ENCODE measurements around the gene NDUFS7. TPM values are rescaled to one million over a fixed set of nuclear protein-coding genes. Genes with fewer than 3 reads are reported as not detected.

Gene NDUFS7
- total and polyA plus RNA-seq, 9 donors: 67.7 to 106 (median 89.2) TPM

GRCh38 chr19:1431759-1432506 is 48.2 kb downstream of the NDUFS7 start:
- DNase-seq: no peak
- Histone ChIP-seq H3K4me1 (ENCODE audit: control insufficient read depth, insufficient read depth, low read length) (no peaks in the 10 kb centered on the region), H3K27ac (ENCODE audit: low read length) (no peak overlapping the region), H3K9me3 (replicated peaks; ENCODE audit: control insufficient read depth, low read depth, low read length) (no peaks in the 10 kb centered on the region), H3K27me3 (ENCODE audit: control insufficient read depth, insufficient read depth, low read length) (no peaks in the 10 kb centered on the region), H3K36me3 (ENCODE audit: control insufficient read depth, insufficient read depth, low read length) (peaks cover 79% of the 10 kb centered on the region), H3K4me3 (ENCODE audit: low read length) (no peak overlapping the region)
- WGBS (ENCODE audit: insufficient coverage): 84% methylated on average over 22 of the region's 24 CpGs

GRCh38 chr19:1432507-1432887 is 48.8 kb downstream of the NDUFS7 start:
- peaks cover 75% of the 10 kb centered on the region for H3K36me3 ChIP-seq (ENCODE audit: control insufficient read depth, insufficient read depth, low read length)
- no peak overlapping the region for H3K4me3 ChIP-seq (ENCODE audit: low read length)
- DNase-seq: no peak
- WGBS (ENCODE audit: insufficient coverage): 94% methylated on average over 16 of the region's 16 CpGs
- H3K27ac ChIP-seq (ENCODE audit: low read length): no peak overlapping the region
- no peaks in the 10 kb centered on the region for H3K27me3 ChIP-seq (ENCODE audit: control insufficient read depth, insufficient read depth, low read length)
- no peaks in the 10 kb centered on the region for H3K4me1 ChIP-seq (ENCODE audit: control insufficient read depth, insufficient read depth, low read length)
- no peaks in the 10 kb centered on the region for H3K9me3 ChIP-seq (replicated peaks; ENCODE audit: control insufficient read depth, low read depth, low read length)

GRCh38 chr19:1433119-1434039 is 49.7 kb downstream of the NDUFS7 start:
- Histone ChIP-seq H3K27me3 (ENCODE audit: control insufficient read depth, insufficient read depth, low read length) (no peaks in the 10 kb centered on the region), H3K9me3 (replicated peaks; ENCODE audit: control insufficient read depth, low read depth, low read length) (no peaks in the 10 kb centered on the region), H3K36me3 (ENCODE audit: control insufficient read depth, insufficient read depth, low read length) (peaks cover 67% of the 10 kb centered on the region), H3K4me3 (ENCODE audit: low read length) (no peak overlapping the region), H3K27ac (ENCODE audit: low read length) (no peak overlapping the region), H3K4me1 (ENCODE audit: control insufficient read depth, insufficient read depth, low read length) (peaks cover 3% of the 10 kb centered on the region)
- DNase-seq: no peak
- WGBS (ENCODE audit: insufficient coverage): 86% methylated on average over 42 of the region's 47 CpGs

- Histone ChIP-seq H3K4me3 (ENCODE audit: low read length) (no peak overlapping the region), H3K27me3 (ENCODE audit: control insufficient read depth, insufficient read depth, low read length) (no peaks in the 10 kb centered on the region), H3K4me1 (ENCODE audit: control insufficient read depth, insufficient read depth, low read length) (peaks cover 4% of the 10 kb centered on the region), H3K36me3 (ENCODE audit: control insufficient read depth, insufficient read depth, low read length) (peaks cover 61% of the 10 kb centered on the region), H3K9me3 (replicated peaks; ENCODE audit: control insufficient read depth, low read depth, low read length) (no peaks in the 10 kb centered on the region), H3K27ac (ENCODE audit: low read length) (no peak overlapping the region)
- DNase-seq: no peak
- 90% methylated on average over 17 of the region's 17 CpGs for WGBS (ENCODE audit: insufficient coverage)
Measured at GRCh38 chr19:1434040-1434366, 50.3 kb downstream of the NDUFS7 start.

- WGBS (ENCODE audit: insufficient coverage): 82% methylated on average over 31 of the region's 39 CpGs
- Histone ChIP-seq H3K27ac (ENCODE audit: low read length) (no peak overlapping the region), H3K4me3 (ENCODE audit: low read length) (no peak overlapping the region), H3K4me1 (ENCODE audit: control insufficient read depth, insufficient read depth, low read length) (peaks cover 10% of the 10 kb centered on the region), H3K36me3 (ENCODE audit: control insufficient read depth, insufficient read depth, low read length) (peaks cover 59% of the 10 kb centered on the region), H3K9me3 (replicated peaks; ENCODE audit: control insufficient read depth, low read depth, low read length) (no peaks in the 10 kb centered on the region), H3K27me3 (ENCODE audit: control insufficient read depth, insufficient read depth, low read length) (no peaks in the 10 kb centered on the region)
- DNase-seq: no peak
Measured at GRCh38 chr19:1434577-1435060, 50.9 kb downstream of the NDUFS7 start.

- no peaks in the 10 kb centered on the region for H3K27me3 ChIP-seq (ENCODE audit: control insufficient read depth, insufficient read depth, low read length)
- H3K4me3 ChIP-seq (ENCODE audit: low read length): no peak overlapping the region
- H3K9me3 ChIP-seq (replicated peaks; ENCODE audit: control insufficient read depth, low read depth, low read length): no peaks in the 10 kb centered on the region
- peaks cover 59% of the 10 kb centered on the region for H3K36me3 ChIP-seq (ENCODE audit: control insufficient read depth, insufficient read depth, low read length)
- H3K27ac ChIP-seq (ENCODE audit: low read length): no peak overlapping the region
- 83% methylated on average over 17 of the region's 21 CpGs for WGBS (ENCODE audit: insufficient coverage)
- no peak for DNase-seq
- H3K4me1 ChIP-seq (ENCODE audit: control insufficient read depth, insufficient read depth, low read length): peaks cover 18% of the 10 kb centered on the region
Measured at GRCh38 chr19:1435378-1435989, 51.8 kb downstream of the NDUFS7 start.

- H3K27me3 ChIP-seq (ENCODE audit: control insufficient read depth, insufficient read depth, low read length): no peaks in the 10 kb centered on the region
- H3K4me1 ChIP-seq (ENCODE audit: control insufficient read depth, insufficient read depth, low read length): peaks cover 20% of the 10 kb centered on the region
- no peak overlapping the region for H3K4me3 ChIP-seq (ENCODE audit: low read length)
- H3K27ac ChIP-seq (ENCODE audit: low read length): no peak overlapping the region
- no peak for DNase-seq
- H3K36me3 ChIP-seq (ENCODE audit: control insufficient read depth, insufficient read depth, low read length): peaks cover 65% of the 10 kb centered on the region
- no CpG with 5 or more reads among the region's 8 CpGs for WGBS (ENCODE audit: insufficient coverage)
- H3K9me3 ChIP-seq (replicated peaks; ENCODE audit: control insufficient read depth, low read depth, low read length): no peaks in the 10 kb centered on the region
Measured at GRCh38 chr19:1437609-1438008, 53.9 kb downstream of the NDUFS7 start.

GRCh38 chr19:1438035-1438932 is 54.6 kb downstream of the NDUFS7 start, which contains the start of gene RPS15:
Gene RPS15 (plus strand): TSS chr19:1438396. CDS start chr19:1438426, 30 bp downstream.
- Histone ChIP-seq H3K4me1 (ENCODE audit: control insufficient read depth, insufficient read depth, low read length) (peaks cover 20% of the 10 kb centered on the region), H3K36me3 (ENCODE audit: control insufficient read depth, insufficient read depth, low read length) (peaks cover 59% of the 10 kb centered on the region), H3K9me3 (replicated peaks; ENCODE audit: control insufficient read depth, low read depth, low read length) (no peaks in the 10 kb centered on the region), H3K4me3 (ENCODE audit: low read length) (peak within 1 kb of the TSS; percentile 88), H3K27me3 (ENCODE audit: control insufficient read depth, insufficient read depth, low read length) (no peaks in the 10 kb centered on the region), H3K27ac (ENCODE audit: low read length) (peak within 1 kb of the TSS; percentile 93)
- WGBS (ENCODE audit: insufficient coverage): under 1% methylated on average over 98 of the region's 100 CpGs
- peak; percentile 98 for DNase-seq

- DNase-seq: no peak
- H3K36me3 ChIP-seq (ENCODE audit: control insufficient read depth, insufficient read depth, low read length): peaks cover 52% of the 10 kb centered on the region
- 0% methylated on average over 17 of the region's 26 CpGs for WGBS (ENCODE audit: insufficient coverage)
- H3K4me3 ChIP-seq (ENCODE audit: low read length): peak overlapping the region; percentile 88
- peaks cover 20% of the 10 kb centered on the region for H3K4me1 ChIP-seq (ENCODE audit: control insufficient read depth, insufficient read depth, low read length)
- no peaks in the 10 kb centered on the region for H3K9me3 ChIP-seq (replicated peaks; ENCODE audit: control insufficient read depth, low read depth, low read length)
- H3K27me3 ChIP-seq (ENCODE audit: control insufficient read depth, insufficient read depth, low read length): no peaks in the 10 kb centered on the region
- H3K27ac ChIP-seq (ENCODE audit: low read length): no peak overlapping the region
Measured at GRCh38 chr19:1438933-1439354, 55.2 kb downstream of the NDUFS7 start.

All from muscle of leg (tissue), 11 donors.